ENCODE data around the gene CPT1C. TPM values are rescaled to one million over a fixed set of nuclear protein-coding genes. Genes with fewer than 3 reads are reported as not detected.

CPT1C gene
- total RNA-seq, 1 donor, result 39.4 TPM

DNA sequence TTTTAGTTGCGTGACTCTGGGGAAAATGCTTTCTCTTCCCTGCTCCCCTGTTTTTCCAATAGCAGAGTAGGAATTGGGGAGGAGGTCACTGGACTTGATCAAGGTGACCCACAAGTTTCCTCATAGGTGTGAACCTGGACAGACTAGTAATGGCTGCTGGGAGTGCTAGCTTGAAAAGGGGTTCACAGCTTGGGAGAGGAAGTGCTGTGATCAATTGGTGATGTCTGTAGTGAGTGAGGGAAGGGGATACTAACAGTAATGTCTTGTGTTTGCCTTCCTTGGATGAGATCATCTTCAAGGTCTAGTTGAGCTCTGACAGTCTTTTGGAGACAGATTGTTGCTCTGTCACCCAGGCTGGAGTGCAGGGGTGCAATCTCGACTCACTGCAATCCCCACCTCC, 23.4 kb upstream of the CPT1C start:
- TF ChIP-seq, protein P1, sequence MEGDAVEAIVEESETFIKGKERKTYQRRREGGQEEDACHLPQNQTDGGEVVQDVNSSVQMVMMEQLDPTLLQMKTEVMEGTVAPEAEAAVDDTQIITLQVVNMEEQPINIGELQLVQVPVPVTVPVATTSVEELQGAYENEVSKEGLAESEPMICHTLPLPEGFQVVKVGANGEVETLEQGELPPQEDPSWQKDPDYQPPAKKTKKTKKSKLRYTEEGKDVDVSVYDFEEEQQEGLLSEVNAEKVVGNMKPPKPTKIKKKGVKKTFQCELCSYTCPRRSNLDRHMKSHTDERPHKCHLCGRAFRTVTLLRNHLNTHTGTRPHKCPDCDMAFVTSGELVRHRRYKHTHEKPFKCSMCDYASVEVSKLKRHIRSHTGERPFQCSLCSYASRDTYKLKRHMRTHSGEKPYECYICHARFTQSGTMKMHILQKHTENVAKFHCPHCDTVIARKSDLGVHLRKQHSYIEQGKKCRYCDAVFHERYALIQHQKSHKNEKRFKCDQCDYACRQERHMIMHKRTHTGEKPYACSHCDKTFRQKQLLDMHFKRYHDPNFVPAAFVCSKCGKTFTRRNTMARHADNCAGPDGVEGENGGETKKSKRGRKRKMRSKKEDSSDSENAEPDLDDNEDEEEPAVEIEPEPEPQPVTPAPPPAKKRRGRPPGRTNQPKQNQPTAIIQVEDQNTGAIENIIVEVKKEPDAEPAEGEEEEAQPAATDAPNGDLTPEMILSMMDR (IDR thresholded peaks at IDR 0.05; ENCODE audit: insufficient read depth, low read length), result no peak
- DNase-seq (ENCODE audit: low read depth), result no peak
- no peak overlapping the region for H3K4me3 ChIP-seq (ENCODE audit: low read depth, low read length)

DNA sequence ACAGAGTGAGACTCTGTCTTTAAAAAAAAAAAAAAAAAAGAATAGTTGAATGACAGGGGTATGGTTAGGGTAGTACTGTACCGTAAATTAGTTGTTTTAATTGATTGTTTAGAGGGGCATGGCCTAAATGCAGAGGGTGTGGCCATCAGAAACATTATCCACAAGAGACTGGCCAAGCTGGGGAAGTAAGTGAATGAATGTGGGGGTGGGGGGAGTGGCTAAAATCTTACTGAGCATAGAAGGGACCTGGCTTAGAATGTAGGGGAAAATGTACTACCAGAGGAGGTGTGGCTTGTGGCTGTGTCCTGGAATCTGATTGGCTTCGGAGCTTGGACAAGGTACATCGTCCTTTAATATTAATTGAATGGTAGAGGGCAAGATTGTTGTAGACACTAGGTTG, 21.4 kb upstream of the CPT1C start:
- no peak for DNase-seq (ENCODE audit: low read depth)
- H3K4me3 ChIP-seq (ENCODE audit: low read depth, low read length), result no peak overlapping the region
- TF ChIP-seq, protein P1 (IDR thresholded peaks at IDR 0.05; ENCODE audit: insufficient read depth, low read length), result no peak

DNA sequence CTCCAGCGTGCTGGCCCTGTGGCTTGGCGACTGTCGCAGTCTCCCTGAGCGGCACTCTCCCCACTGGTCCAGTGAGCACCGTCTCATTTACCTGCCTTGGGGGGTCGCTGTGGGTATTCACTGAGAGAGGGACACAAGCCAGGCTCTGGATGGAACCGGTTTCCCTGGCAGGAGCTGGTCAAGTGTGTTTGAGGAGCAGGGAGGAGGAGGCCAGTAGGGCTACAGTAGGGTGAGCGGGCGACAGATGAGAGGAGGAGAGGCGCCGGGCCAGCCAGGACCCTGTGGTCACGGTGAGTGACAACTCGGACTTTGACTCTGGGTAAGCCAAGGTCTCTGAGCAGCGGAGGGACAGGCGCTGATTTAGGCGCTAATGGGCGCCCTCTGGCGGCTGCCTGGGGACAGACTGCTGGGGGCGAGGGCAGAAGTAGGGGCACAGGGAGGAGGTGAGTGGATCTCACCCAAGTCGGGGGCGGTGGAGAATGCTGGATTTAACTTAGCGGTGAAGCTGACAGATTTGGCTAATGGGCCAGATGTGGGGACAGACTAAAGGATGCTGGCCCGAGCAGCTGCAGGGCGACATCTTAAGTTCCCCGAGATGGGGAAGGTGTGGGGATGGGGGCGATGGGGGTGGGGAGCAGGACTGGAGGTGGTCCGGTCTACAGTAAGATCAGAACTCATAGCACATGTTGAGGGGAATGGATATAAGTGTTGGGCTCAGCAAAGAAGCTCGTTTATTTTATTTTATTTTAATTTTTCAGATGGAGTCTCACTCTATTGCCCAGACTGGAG, 18.6 kb upstream of the CPT1C start:
- DNase-seq (ENCODE audit: low read depth), result peak; percentile 67
- TF ChIP-seq, protein P1 (IDR thresholded peaks at IDR 0.05; ENCODE audit: insufficient read depth, low read length), result peak; percentile 97
- peak overlapping the region; percentile 9 for H3K4me3 ChIP-seq (ENCODE audit: low read depth, low read length)

DNA sequence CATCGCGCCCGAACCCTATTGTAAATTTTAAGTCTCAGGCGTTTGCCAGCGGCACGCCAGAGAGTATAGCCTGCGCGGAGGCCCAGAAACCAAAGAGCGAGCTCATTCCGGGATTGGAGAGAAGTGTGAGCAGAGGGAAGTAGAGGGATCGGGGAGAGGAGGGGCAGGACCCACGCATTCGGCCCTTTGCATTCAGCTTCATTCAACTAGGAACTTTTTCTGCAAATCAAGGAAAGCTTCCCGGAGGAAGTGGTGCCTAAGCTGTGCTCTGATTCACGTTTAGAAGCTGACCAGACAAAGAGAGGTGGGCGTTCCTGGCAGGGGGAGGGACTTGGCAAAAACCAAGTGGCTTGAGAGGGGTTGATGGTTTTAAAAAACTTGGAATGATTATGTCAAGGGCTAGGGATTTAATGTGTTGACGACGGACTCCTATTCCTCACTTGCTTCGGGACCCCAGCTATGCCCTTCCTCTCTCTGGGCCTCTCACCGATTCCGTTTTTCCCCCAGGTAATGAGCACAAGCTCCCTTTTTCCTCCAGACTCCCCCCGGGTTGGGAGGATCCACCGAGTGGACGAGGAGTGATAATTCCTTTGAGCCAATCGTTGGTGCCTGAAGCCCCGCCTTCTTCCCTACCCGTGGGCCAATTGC, 14.7 kb upstream of the CPT1C start:
- TF ChIP-seq, protein P1 (IDR thresholded peaks at IDR 0.05; ENCODE audit: insufficient read depth, low read length), result no peak
- peak overlapping the region; percentile 65 for H3K4me3 ChIP-seq (ENCODE audit: low read depth, low read length)
- DNase-seq (ENCODE audit: low read depth), result peak; percentile 97

DNA sequence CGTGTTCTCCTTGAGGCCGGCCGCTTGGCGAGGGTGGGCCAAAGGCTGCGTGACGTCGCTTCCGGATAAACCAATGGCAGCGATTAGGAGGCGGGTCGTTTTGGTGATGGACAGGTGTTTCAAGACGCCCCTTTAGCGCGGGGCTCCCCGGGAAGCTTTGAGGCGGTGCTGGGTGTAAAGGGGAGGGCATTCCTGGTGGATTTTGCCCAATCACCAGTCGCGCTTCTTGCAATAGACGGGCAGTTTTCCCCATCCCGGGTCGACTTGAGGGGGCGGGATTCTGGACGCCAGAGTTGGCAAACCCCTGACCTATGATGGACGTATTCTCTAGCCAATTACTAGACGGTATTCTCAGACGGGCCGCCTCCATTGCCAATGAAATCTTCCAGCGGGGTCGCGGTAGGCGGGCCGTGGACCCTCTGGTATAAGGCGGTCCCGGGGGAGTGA, 14.1 kb upstream of the CPT1C start:
- TF ChIP-seq, protein P1 (IDR thresholded peaks at IDR 0.05; ENCODE audit: insufficient read depth, low read length), result no peak
- DNase-seq (ENCODE audit: low read depth), result peak; percentile 100
- peak overlapping the region; percentile 99 for H3K4me3 ChIP-seq (ENCODE audit: low read depth, low read length)

DNA sequence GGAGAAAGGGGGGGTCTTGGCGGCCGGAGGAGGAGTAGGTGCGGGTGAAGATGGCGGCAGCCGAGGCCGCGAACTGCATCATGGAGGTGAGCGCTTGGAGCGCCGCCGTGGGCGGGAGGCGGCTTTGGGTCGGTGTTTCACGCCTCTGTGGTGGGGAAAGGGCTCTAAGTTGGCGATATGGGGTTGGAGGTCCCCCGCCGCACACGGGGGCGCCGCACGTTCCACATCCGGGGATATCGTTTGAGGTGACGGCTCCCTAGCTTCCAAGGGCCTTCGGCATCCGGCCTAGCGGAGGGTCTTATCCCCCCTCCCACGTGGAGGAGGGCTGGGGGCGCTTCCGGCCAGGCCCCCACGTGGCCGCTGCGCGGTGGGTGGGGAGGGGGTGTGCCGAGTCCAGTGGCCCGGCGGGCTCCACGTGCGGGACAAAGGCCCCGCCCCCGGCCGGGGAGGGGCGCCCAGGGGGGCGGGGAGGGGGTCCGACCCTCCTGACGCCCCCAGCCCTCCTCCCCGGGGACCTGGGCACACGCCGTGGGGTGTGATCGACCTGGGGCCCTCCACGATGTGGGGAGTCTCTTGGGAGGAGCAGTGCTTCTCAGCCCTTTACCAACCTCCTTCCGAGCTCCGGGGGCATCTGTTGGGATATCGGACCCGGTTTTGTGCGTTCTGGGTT, 13.6 kb upstream of the CPT1C start, which contains the start of gene PRMT1:
PRMT1 (plus strand) TSS at position 41 of the 670 bp plus-strand sequence; CDS start at position 51, 10 bp downstream.
- TF ChIP-seq, protein P1 (IDR thresholded peaks at IDR 0.05; ENCODE audit: insufficient read depth, low read length), result no peak
- H3K4me3 ChIP-seq (ENCODE audit: low read depth, low read length), result peak within 1 kb of the TSS; percentile 99
- no peak for DNase-seq (ENCODE audit: low read depth)
